ENCODE results near the gene SLCO3A1.

GRCh38 chr15:92158426-92158825 lies 304.9 kb downstream of the SLCO3A1 start:
- no peak for TF ChIP-seq CTCF (conservative IDR thresholded peaks at IDR 0.05; ENCODE audit: low read length)
- TF ChIP-seq EZH2phosphoT487 (IDR thresholded peaks at IDR 0.05; ENCODE audit: borderline replicate concordance, low read depth, low read length) = no peak
